CD4-positive, alpha-beta memory T cell (primary cell): ENCODE results near the gene PXYLP1. TPM values are rescaled to one million over a fixed set of nuclear protein-coding genes. Genes with fewer than 3 reads are reported as not detected.

Source experiments
- CTCF ChIA-PET: fragments of 350-600 bp; sonication (Branson Sonifier 250); formaldehyde crosslinking; loops from one replicate; lab custom pipeline; 2021; ENCODE audit warnings: inconsistent platforms; ENCODE audit not compliant: partially characterized antibody; lab: Charles Lee
- POLR2A ChIA-PET: fragments of 350-600 bp; sonication (Branson Sonifier 250); formaldehyde crosslinking; loops from one replicate; lab custom pipeline; 2021; ENCODE audit not compliant: partially characterized antibody; lab: Charles Lee
- DNase-seq, 5 donors: peaks; one replicate each; pipeline versions ENCODE4 v3.0.0 to v3.0.0-alpha.2; 2020 to 2022; ENCODE audit warnings: mixed read lengths in 1 of 5
- H3K27ac ChIP-seq: one replicate; pipeline ENCODE4 v1.7.0; 2013; ENCODE audit warnings: low read depth, low read length
- H3K27me3 ChIP-seq: 2 replicates; pipeline ENCODE4 v1.7.0; 2013; ENCODE audit warnings: mild to moderate bottlenecking, low read length, moderate library complexity; ENCODE audit not compliant: insufficient read depth
- H3K36me3 ChIP-seq: 2 replicates; pipeline ENCODE4 v1.7.0; 2013; ENCODE audit warnings: mild to moderate bottlenecking, low read length, moderate library complexity; ENCODE audit not compliant: insufficient read depth
- H3K4me1 ChIP-seq: 2 replicates; pipeline ENCODE4 v1.7.0; 2013; ENCODE audit warnings: mild to moderate bottlenecking, low read length, moderate library complexity; ENCODE audit not compliant: insufficient read depth
- H3K4me3 ChIP-seq, 2 donors: one replicate each; pipeline ENCODE4 v1.7.0; 2013; ENCODE audit warnings: low read length in 2 of 2, mild to moderate bottlenecking in 1 of 2
- H3K9me3 ChIP-seq, 2 donors: one replicate each; pipeline ENCODE4 v1.7.0; 2013; ENCODE audit warnings: low read length in 2 of 2, control low read depth in 1 of 2; ENCODE audit not compliant: control insufficient read depth in 1 of 2
- H3K27ac Mint-ChIP-seq, 7 donors: one replicate each; pipeline ENCODE4 v1.8.0; 2020 to 2021; ENCODE audit warnings: mixed read lengths in 7 of 7, mild to moderate bottlenecking in 6 of 7, inconsistent platforms in 3 of 7, moderate library complexity in 3 of 7
- H3K27me3 Mint-ChIP-seq, 2 donors: one replicate each; pipeline ENCODE4 v1.8.0; 2020 to 2021; ENCODE audit warnings: mixed read lengths in 2 of 2
- H3K36me3 Mint-ChIP-seq, 2 donors: one replicate each; pipeline ENCODE4 v1.8.0; 2020 to 2021; ENCODE audit warnings: mixed read lengths in 2 of 2, inconsistent platforms in 1 of 2, mild to moderate bottlenecking in 1 of 2
- H3K4me1 Mint-ChIP-seq, 4 donors: one replicate each; pipeline ENCODE4 v1.8.0; 2020 to 2021; ENCODE audit warnings: mixed read lengths in 4 of 4, mild to moderate bottlenecking in 1 of 4
- H3K4me3 Mint-ChIP-seq, 8 donors: one replicate each; pipeline ENCODE4 v1.8.0; 2020 to 2021; ENCODE audit warnings: mixed read lengths in 8 of 8, mild to moderate bottlenecking in 7 of 8, moderate library complexity in 6 of 8, inconsistent platforms in 3 of 8
- H3K9me3 Mint-ChIP-seq, 8 donors: one replicate each; pipeline ENCODE4 v1.8.0; 2020 to 2021; ENCODE audit warnings: mixed read lengths in 8 of 8, mild to moderate bottlenecking in 5 of 8, inconsistent platforms in 3 of 8, moderate library complexity in 1 of 8
- intact Hi-C: fragments of 100-400 bp; cut with micrococcal nuclease; formaldehyde crosslinking; loops from one replicate; pipeline ENCODE4 v1.15.1; 2023
- polyA plus RNA-seq, 2 donors: library from polyadenylated mRNA; unstranded; fragments of 300-500 nt; fragmentation: Illumina TruSeq; gene quantifications; one replicate each; pipeline ENCODE4 v1.2.3, GENCODE V29; 2021
- total RNA-seq, 2 experiments: library from RNA; stranded (reverse); gene quantifications; one replicate each; pipeline ENCODE4 v1.2.3, GENCODE V29; 2021

Gene PXYLP1
- total and polyA plus RNA-seq, 4 experiments from 2014 or later: 5.2 to 22.6 (median 12.0) TPM

- no peak for DNase-seq
- Mint-ChIP-seq H3K4me1 (peaks cover 11 to 13% (median 12%) of the 10 kb centered on the region in 4 donors), H3K27ac (peak overlapping the region in 3 of 7 donors; percentile 50 to 67 (median 66)), H3K27me3 (no peaks in the 10 kb centered on the region), H3K9me3 (no peaks in the 10 kb centered on the region), H3K36me3 (peaks cover 0 to 6% of the 10 kb centered on the region in 2 donors), H3K4me3 (no peak overlapping the region)
- intact Hi-C loops: no loop called here
- H3K36me3 ChIP-seq: no peaks in the 10 kb centered on the region
- H3K27me3 ChIP-seq: no peaks in the 10 kb centered on the region
- H3K27ac ChIP-seq: no peak overlapping the region
- H3K9me3 ChIP-seq: no peaks in the 10 kb centered on the region
- POLR2A ChIA-PET: interaction anchor here (3.4 to 5.0 kb wide), 2 partner anchors 11 to 24 kb away, joined by 19 to 34 read pairs; partner anchors contain the start of gene PXYLP1
- no peaks in the 10 kb centered on the region for H3K4me1 ChIP-seq
- no peak overlapping the region for H3K4me3 ChIP-seq
- CTCF ChIA-PET: interaction anchor here (0.7 to 20.9 kb wide), 16 partner anchors 9 to 197 kb away, joined by 3 to 180 read pairs (median 6); partner anchors contain the start of gene PXYLP1
Observed at GRCh38 chr3:141255137-141255845, 23.7 kb downstream of the PXYLP1 start.

- Mint-ChIP-seq H3K27me3 (no peaks in the 10 kb centered on the region), H3K9me3 (no peaks in the 10 kb centered on the region), H3K27ac (peak overlapping the region in 6 of 7 donors; percentile 2 to 77 (median 32)), H3K36me3 (peaks cover under 1 to 7% of the 10 kb centered on the region in 2 donors), H3K4me1 (peaks cover 11 to 15% (median 12%) of the 10 kb centered on the region in 4 donors), H3K4me3 (peak overlapping the region in 4 of 8 donors; percentile 5 to 58 (median 12))
- intact Hi-C loops: loop anchor here (1.0 to 2.0 kb wide), 2 partner anchors 25 to 63 kb away; partner anchors contain the start of gene PXYLP1
- no peaks in the 10 kb centered on the region for H3K9me3 ChIP-seq
- H3K36me3 ChIP-seq: no peaks in the 10 kb centered on the region
- no peaks in the 10 kb centered on the region for H3K27me3 ChIP-seq
- no peak overlapping the region for H3K4me3 ChIP-seq
- H3K4me1 ChIP-seq: no peaks in the 10 kb centered on the region
- peak; percentile 55 to 62 (median 56) for DNase-seq
- H3K27ac ChIP-seq: no peak overlapping the region
- POLR2A ChIA-PET: interaction anchor here (3.4 to 5.0 kb wide), 2 partner anchors 10 to 24 kb away, joined by 19 to 34 read pairs; partner anchors contain the start of gene PXYLP1
- CTCF ChIA-PET: interaction anchor here (0.7 to 20.9 kb wide), 16 partner anchors 9 to 196 kb away, joined by 3 to 180 read pairs (median 5); partner anchors contain the start of gene PXYLP1
Observed at GRCh38 chr3:141255846-141256261, 24.2 kb downstream of the PXYLP1 start.

- DNase-seq: no peak
- no peaks in the 10 kb centered on the region for H3K36me3 ChIP-seq
- Mint-ChIP-seq H3K4me3 (no peak overlapping the region), H3K27ac (peak overlapping the region in 1 of 7 donors; percentile 59), H3K9me3 (no peaks in the 10 kb centered on the region), H3K36me3 (peaks cover 7 to 10% of the 10 kb centered on the region in 2 donors), H3K4me1 (peaks cover 15 to 24% (median 19%) of the 10 kb centered on the region in 4 donors), H3K27me3 (no peaks in the 10 kb centered on the region)
- no peaks in the 10 kb centered on the region for H3K4me1 ChIP-seq
- CTCF ChIA-PET: interaction anchor here (0.9 to 20.9 kb wide), 8 partner anchors 9 to 34 kb away, joined by 3 to 180 read pairs (median 12); partner anchors contain the start of gene PXYLP1
- no peak overlapping the region for H3K4me3 ChIP-seq
- H3K9me3 ChIP-seq: no peaks in the 10 kb centered on the region
- H3K27ac ChIP-seq: no peak overlapping the region
- no peaks in the 10 kb centered on the region for H3K27me3 ChIP-seq
- POLR2A ChIA-PET: interaction anchor here (3.4 to 5.0 kb wide), 2 partner anchors 9 to 25 kb away, joined by 19 to 34 read pairs; partner anchors contain the start of gene PXYLP1
- intact Hi-C loops: loop anchor here (1.0 to 2.0 kb wide), 2 partner anchors 26 to 64 kb away; partner anchors contain the start of gene PXYLP1
Observed at GRCh38 chr3:141256820-141257219, 25.2 kb downstream of the PXYLP1 start.

DNA sequence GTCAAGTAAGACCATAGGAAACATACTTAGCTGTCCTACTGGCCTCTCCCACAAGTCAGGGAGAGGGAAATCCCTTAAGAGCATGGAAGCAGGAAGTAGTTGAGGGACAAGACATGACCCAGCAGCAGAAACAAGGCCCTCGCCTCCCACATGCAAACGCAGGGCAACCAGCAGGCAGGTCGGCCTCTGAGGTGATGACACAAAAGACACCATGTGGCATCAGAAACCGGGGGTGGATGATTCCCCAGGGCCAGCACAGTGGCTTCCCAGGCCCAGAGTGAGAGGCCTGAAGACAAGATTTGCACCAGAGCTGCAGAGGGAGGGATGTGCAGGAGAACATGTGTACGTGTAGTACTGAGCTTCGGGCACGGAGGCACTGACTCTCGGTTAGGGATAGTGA lies 26.3 kb downstream of the PXYLP1 start:
- Histone ChIP-seq H3K27me3 (no peaks in the 10 kb centered on the region), H3K27ac (no peak overlapping the region), H3K9me3 (no peaks in the 10 kb centered on the region), H3K4me1 (no peaks in the 10 kb centered on the region), H3K36me3 (no peaks in the 10 kb centered on the region), H3K4me3 (no peak overlapping the region)
- no peak overlapping the region for H3K27ac Mint-ChIP-seq
- intact Hi-C loops: loop anchor here (2.0 kb wide), 1 partner anchor 65 kb away; no protein-coding TSS in a partner anchor
- no peaks in the 10 kb centered on the region for H3K27me3 Mint-ChIP-seq
- peaks cover 9 to 13% of the 10 kb centered on the region in 2 donors for H3K36me3 Mint-ChIP-seq
- CTCF ChIA-PET: interaction anchor here (1.8 to 20.9 kb wide), 3 partner anchors 9 to 27 kb away, joined by 4 to 180 read pairs (median 9); partner anchors contain the start of gene PXYLP1
- H3K4me3 Mint-ChIP-seq: no peak overlapping the region
- POLR2A ChIA-PET: interaction anchor here (0.9 to 2.1 kb wide), 3 partner anchors 9 to 27 kb away, joined by 3 to 9 read pairs (median 7); partner anchors contain the start of gene PXYLP1
- DNase-seq: no peak
- H3K9me3 Mint-ChIP-seq: no peaks in the 10 kb centered on the region
- peaks cover 15 to 25% (median 17%) of the 10 kb centered on the region in 4 donors for H3K4me1 Mint-ChIP-seq

DNA sequence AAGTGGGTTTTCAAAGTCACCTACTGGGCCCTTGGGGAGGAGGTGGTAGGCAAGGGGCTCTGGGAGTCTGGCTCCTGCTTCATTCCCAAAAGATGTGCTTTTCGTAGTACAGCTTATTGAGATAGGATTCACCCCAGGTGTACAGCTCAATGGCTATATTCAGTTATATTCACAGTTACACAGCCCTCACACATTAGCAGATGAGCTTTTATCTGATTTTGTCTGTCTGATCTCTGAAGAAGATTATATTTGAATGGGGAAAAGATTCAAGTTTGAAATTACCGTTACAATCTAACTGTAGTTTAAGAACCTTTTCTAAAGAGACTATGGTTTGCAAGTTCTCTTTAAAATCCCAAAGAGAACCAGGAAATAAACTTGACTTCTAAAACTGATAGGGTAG lies 27.3 kb downstream of the PXYLP1 start:
- Mint-ChIP-seq H3K36me3 (peaks cover 9 to 16% of the 10 kb centered on the region in 2 donors), H3K4me3 (no peak overlapping the region), H3K27me3 (no peaks in the 10 kb centered on the region), H3K9me3 (no peaks in the 10 kb centered on the region), H3K27ac (peak overlapping the region in 1 of 7 donors; percentile 13), H3K4me1 (peaks cover 15 to 25% (median 17%) of the 10 kb centered on the region in 4 donors)
- DNase-seq: no peak
- Histone ChIP-seq H3K36me3 (no peaks in the 10 kb centered on the region), H3K9me3 (no peaks in the 10 kb centered on the region), H3K27ac (no peak overlapping the region), H3K27me3 (no peaks in the 10 kb centered on the region), H3K4me1 (no peaks in the 10 kb centered on the region), H3K4me3 (no peak overlapping the region)
- intact Hi-C loops: no loop called here
- POLR2A ChIA-PET: interaction anchor here (0.9 to 2.1 kb wide), 3 partner anchors 8 to 28 kb away, joined by 3 to 9 read pairs (median 7); partner anchors contain the start of gene PXYLP1
- CTCF ChIA-PET: interaction anchor here (1.1 to 20.9 kb wide), 5 partner anchors 8 to 28 kb away, joined by 3 to 180 read pairs (median 5); partner anchors contain the start of gene PXYLP1

GRCh38 chr3:141259821-141260629 lies 28.4 kb downstream of the PXYLP1 start:
- Mint-ChIP-seq H3K9me3 (no peaks in the 10 kb centered on the region), H3K4me1 (peaks cover 15 to 28% (median 20%) of the 10 kb centered on the region in 4 donors), H3K27me3 (no peaks in the 10 kb centered on the region), H3K4me3 (no peak overlapping the region), H3K36me3 (peaks cover 9 to 16% of the 10 kb centered on the region in 2 donors), H3K27ac (peak overlapping the region in 1 of 7 donors; percentile 19)
- H3K4me1 ChIP-seq: no peaks in the 10 kb centered on the region
- ChIA-PET CTCF (interaction anchor here (1.5 to 20.9 kb wide), 3 partner anchors 17 to 29 kb away, joined by 4 to 180 read pairs (median 5); partner anchors contain the start of gene PXYLP1), POLR2A (interaction anchor here (2.1 kb wide), 1 partner anchor 28 kb away, joined by 7 read pairs; the partner anchor contains the start of gene PXYLP1)
- no peak overlapping the region for H3K4me3 ChIP-seq
- H3K36me3 ChIP-seq: no peaks in the 10 kb centered on the region
- H3K27ac ChIP-seq: no peak overlapping the region
- H3K27me3 ChIP-seq: no peaks in the 10 kb centered on the region
- intact Hi-C loops: no loop called here
- no peaks in the 10 kb centered on the region for H3K9me3 ChIP-seq
- no peak for DNase-seq
